H7 (cell line): ENCODE measurements around the gene SERINC5. TPM values are rescaled to one million over a fixed set of nuclear protein-coding genes. Genes with fewer than 3 reads are reported as not detected.
"Not testable (repeated sequence)": the region's sequence is repeated elsewhere in the genome, so short reads cannot be mapped to it uniquely, and the experiment has no call there.

Source experiments
- DNase-seq: peaks from one replicate; pipeline ENCODE4 v3.0.0; 2012
- H3K27me3 ChIP-seq: 2 replicates; pipeline ENCODE4 v1.6.0; 2011; ENCODE audit warnings: mild to moderate bottlenecking, low read length; ENCODE audit not compliant: control insufficient read depth, insufficient read depth
- H3K36me3 ChIP-seq: replicated peaks from 2 replicates; pipeline ENCODE4 v1.5.1; 2011; ENCODE audit warnings: low read length; ENCODE audit not compliant: control insufficient read depth, insufficient read depth
- H3K4me3 ChIP-seq: 2 replicates; pipeline ENCODE4 v1.5.1; 2011; ENCODE audit warnings: low read depth, mild to moderate bottlenecking, control low read depth, low read length, moderate library complexity; ENCODE audit not compliant: insufficient read depth
- total RNA-seq: library from RNA; depleted of rRNA; stranded (reverse); fragments of >200 nt; shearing (Covaris generic); gene quantifications from 2 replicates; pipeline ENCODE4 v1.2.3, GENCODE V29; 2014

SERINC5 gene
- total RNA-seq, 1 experiment from 2014 or later = 40.7 TPM

DNA sequence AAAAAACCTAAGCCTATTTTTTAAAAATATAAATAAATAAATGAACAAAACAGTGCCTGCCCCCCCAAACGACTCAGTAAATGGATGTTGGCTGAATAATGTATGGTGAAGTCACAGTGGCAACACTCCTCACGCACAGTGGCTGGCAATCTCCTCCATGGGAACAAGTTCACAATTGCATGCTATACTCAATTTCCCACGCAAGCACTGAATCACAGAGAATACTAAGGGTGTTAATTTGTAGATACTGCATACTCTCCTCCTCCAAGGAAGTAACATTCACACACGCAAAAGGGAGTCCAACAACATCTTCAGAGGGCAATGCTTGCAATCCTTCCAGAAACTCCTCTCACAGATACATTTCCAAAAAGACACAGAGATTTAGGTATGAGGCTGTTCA, 47.5 kb downstream of the SERINC5 start:
- Histone ChIP-seq H3K36me3 (peaks cover 1% of the 10 kb centered on the region; the same call in 1 of the 2 replicates), H3K27me3 (no peaks in the 10 kb centered on the region), H3K4me3 (no peak overlapping the region)
- no peak for DNase-seq

DNA sequence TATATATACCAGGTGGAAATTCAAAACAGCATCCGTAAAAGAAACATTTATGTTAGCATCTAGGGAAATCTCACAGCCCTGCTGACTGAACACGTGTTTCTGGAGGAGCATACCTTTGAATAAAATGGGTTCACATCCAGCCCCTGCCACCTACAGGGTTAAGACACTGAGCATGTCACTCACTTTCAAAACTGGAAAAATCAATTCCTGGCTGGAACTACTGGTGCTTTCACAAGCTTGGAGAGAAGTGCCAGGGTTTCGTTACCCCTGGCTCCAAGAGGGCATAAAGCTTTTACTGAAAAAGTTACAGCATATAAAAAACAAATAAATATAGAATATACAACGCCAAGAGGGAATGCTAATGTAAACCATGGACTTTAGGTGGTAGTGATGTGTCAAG, 48.0 kb downstream of the SERINC5 start:
- no peak overlapping the region for H3K4me3 ChIP-seq
- no peaks in the 10 kb centered on the region for H3K27me3 ChIP-seq
- H3K36me3 ChIP-seq = peaks cover 1% of the 10 kb centered on the region; the same call in 1 of the 2 replicates
- no peak for DNase-seq

DNA sequence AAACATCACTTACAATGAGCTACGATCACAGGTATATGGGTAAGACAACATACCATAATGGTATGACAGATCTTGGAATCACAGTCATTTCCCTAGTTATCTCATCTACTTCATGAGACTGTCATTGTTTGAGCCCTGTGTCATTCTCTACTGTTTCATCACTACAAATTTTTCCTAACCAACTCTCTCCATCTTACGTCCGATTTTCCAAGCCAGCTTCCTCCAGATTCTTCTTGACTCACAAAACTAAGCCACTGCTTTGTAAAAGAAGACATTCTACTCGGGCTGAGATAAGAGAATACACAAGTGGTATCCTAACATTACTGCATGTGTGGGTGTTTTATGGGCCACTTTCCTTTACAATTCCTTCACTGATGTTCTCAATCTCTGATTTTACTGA, 49.6 kb downstream of the SERINC5 start:
- Histone ChIP-seq H3K27me3 (no peaks in the 10 kb centered on the region), H3K36me3 (peaks cover 5% of the 10 kb centered on the region), H3K4me3 (no peak overlapping the region)
- DNase-seq = no peak

DNA sequence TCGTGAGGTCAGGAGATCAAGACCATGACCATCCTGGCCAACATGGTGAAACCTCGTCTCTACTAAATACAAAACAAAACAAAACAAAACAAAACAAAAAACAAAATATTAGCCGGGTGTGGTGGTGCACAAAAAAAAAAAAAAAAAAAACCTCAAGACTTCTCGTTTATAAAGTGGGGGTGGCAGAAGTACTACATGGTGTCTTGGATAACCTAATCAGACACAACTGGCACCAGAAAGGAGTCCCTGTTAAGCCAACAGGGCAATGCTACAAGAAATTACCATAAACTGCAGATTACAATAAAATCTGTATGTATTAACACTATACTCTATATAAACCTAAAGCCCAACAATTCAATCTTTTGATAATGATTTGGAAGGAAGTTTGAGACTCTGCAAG, 50.0 kb downstream of the SERINC5 start:
- DNase-seq = no peak
- Histone ChIP-seq H3K27me3 (no peaks in the 10 kb centered on the region), H3K36me3 (peaks cover 6% of the 10 kb centered on the region), H3K4me3 (no peak overlapping the region)

DNA sequence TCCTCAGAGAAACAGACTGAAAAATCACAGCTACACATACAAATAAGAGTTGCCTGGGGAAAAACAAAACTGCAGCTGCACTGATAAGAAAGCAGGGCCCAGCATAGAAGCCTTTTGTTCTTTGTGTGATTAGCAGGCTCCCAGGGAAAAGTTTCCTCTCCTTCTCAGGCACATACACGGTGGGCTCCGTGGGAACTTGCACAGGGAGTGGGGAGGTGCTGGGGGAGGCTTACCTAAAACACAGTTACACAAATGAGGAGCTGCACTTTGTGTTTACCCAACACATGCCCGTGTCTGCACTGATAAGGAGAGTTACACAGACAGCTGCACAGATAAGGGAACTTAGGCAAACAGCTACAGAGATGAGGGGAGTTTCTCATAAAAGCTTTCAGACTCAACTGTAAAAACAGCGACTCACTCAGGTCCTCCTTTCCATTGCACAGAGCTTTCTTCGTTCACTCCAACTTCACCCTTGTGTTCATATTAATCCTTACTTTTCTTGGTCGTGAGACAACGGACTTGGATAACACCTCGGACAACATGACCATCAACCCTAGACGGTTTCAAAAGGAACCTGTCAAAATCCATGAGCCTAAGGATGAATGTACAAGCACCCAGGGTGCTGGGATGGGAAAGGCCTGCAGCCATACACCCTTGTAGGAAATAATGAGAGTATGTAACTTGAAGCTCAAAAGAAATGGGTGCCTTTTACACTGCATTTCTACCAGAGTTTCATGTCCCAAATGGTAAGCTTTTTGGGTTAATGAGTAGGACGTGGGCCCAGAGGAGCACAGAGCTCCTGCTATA, 50.8 kb downstream of the SERINC5 start:
- Histone ChIP-seq H3K27me3 (no peaks in the 10 kb centered on the region), H3K4me3 (no peak overlapping the region), H3K36me3 (peaks cover 6% of the 10 kb centered on the region)
- DNase-seq = no peak

DNA sequence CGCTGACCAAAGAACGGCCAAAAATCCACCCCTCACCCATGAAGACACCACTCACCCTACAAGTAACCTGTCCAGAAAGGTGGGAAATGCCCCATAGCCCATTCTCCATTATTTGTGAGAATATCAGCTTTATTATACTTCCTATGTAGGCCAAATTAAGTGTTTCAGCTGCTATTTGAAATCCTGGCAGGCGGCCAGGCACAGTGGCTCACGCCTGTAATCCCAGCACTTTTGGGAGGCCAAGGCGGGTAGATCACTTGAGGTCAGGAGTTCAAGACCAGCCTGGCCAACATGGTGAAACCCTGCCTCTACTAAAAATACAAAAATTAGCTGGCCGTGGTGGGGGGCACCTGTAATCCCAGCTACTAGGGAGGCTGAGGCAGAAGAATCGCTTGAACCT, 54.1 kb downstream of the SERINC5 start:
- not testable (repeated sequence) for H3K27me3 ChIP-seq, H3K36me3 ChIP-seq, H3K4me3 ChIP-seq, DNase-seq

DNA sequence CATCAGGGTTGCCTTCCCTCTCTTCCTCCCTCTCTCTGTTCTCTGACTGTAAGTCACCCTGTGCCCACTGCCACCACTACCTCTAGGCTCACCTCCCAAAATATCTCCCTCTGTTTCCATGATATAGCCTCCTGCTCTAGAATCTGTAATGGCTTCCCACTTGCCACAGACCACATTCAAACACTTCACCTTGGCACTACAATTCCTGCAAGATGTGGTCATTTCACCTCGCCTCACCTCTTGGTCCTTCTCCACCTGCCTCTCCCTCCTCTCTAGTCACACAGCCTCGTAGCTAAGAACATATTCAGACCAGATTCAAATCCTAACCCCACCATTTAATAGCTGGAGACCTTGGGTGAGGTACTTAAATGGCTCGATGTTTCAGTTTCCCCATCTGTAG, 56.9 kb downstream of the SERINC5 start:
- Histone ChIP-seq H3K27me3 (no peaks in the 10 kb centered on the region), H3K4me3 (no peak overlapping the region), H3K36me3 (peaks cover 6% of the 10 kb centered on the region)
- no peak for DNase-seq

DNA sequence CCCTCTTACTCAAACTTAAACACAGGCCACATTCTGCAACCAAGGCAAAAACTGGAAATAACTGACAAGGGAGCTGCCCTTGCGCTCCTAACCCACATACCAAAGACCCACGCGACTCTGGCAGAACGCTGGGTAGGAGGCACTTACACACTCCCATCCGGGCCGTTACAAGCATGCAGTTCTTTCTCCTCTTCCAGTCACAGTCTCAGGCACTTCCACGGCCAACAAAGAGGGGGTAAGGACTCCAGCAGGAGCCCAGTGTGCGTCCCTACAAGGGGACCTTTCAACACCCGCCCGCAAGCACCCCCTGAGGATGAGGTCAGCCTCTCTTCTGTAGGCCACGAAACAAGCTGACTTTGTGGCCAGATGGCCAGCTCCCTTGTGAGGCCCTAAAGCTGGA, 57.4 kb downstream of the SERINC5 start:
- DNase-seq = no peak
- H3K4me3 ChIP-seq = no peak overlapping the region
- H3K27me3 ChIP-seq = no peaks in the 10 kb centered on the region
- peaks cover 5% of the 10 kb centered on the region for H3K36me3 ChIP-seq

DNA sequence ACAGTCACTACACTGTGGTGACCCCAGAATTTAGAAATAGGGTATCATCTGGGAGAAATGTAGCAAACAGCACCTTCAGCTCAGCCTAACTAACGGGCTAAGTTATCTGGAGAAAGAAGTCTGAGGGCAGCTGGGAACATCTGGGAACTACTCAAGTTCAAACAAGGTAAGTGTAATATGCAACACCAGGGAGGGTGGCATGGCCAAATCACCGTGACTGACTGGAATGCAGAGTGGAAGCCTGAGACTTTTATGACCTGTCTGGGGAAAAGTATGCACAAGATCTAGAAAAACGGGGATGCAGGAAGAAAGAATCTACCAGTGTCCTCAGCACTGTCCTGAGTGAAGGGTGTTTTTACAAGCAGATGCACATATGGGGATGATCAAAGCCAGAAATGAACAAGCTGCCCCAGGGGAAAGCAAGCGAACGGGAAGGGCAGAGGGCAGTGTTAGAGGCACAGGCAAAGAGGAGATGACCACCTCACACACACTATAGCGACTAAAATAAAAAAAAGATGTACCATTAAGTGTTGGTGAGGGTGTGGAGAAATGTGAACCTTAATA, 59.9 kb downstream of the SERINC5 start:
- H3K27me3 ChIP-seq = no peaks in the 10 kb centered on the region
- H3K36me3 ChIP-seq = no peaks in the 10 kb centered on the region; the same call in 1 of the 2 replicates
- no peak for DNase-seq
- no peak overlapping the region for H3K4me3 ChIP-seq

DNA sequence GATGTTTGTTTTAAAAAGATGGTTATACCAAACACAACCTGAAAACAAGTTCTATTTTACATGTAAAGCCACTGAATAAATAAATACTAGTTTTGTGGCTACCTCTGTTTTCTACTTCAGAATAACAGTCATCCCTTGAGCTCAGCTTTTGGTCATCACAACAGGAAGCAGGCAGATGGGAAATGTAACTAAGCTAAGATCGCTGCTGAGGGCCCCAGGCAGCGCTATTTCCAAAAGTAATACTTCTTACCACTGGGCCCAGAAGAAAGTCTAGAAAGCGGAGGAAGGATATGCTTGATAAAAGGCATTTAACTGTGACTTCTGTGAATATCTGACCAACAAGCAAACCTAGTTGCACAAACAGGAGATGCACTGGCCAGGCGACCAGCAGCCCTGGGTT, 61.4 kb downstream of the SERINC5 start:
- DNase-seq = no peak
- Histone ChIP-seq H3K27me3 (no peaks in the 10 kb centered on the region), H3K36me3 (no peaks in the 10 kb centered on the region; the same call in 1 of the 2 replicates), H3K4me3 (no peak overlapping the region)

DNA sequence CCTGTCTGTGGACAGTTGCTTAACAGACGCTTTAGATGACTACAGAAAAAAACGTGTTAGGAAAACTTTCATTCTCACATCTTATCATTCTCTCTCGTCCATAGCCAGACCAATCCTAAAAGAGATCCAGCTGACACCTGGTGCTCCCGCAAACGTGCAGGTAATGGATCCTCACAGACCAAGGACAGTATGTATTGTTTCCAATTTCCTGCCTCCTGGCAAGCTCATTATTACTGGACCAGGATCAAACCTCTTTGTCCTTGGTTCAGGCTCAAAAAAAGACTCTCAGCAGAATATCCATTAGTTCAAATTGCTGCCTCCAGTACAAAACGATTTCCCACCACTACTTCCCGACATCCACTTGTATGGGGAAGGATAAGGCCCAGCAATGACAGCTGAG, 62.4 kb downstream of the SERINC5 start:
- H3K27me3 ChIP-seq = no peaks in the 10 kb centered on the region
- H3K36me3 ChIP-seq = no peaks in the 10 kb centered on the region; the same call in 1 of the 2 replicates
- DNase-seq = no peak
- H3K4me3 ChIP-seq = no peak overlapping the region

DNA sequence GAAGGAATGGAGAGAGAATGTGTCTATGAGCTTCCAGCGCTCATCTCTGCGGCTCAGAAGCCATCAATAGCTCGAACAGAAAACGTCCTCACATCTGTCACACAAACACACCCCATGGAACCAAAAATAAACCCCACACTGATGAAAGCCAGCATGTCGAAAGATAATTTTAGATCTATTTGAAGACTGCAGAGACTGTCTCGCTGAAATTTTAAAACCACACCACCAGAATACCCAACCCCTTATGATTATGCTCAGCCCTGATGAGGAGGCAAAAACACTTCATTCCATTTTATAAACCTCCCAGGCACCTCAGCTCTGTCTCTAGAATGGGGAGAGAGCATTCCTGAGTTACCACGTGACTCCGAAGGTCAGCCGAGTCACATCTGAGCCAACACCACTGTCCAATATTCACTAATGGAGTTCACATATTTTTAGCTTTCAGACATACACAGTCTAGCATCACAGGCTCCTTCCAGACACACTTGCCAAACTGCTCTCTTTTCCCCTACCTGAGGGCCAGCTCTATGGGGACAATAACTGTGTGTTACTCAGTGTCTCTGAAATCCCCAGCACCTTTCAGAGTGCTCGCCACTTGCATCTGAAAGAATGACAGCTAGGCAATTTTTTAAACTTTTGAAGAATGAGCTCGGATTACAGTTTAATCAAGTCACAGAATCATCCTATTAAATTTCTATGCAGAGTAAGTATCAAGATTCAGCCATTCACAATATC, 63.2 kb downstream of the SERINC5 start:
- Histone ChIP-seq H3K36me3 (no peaks in the 10 kb centered on the region; the same call in 1 of the 2 replicates), H3K4me3 (no peak overlapping the region), H3K27me3 (no peaks in the 10 kb centered on the region)
- no peak for DNase-seq

DNA sequence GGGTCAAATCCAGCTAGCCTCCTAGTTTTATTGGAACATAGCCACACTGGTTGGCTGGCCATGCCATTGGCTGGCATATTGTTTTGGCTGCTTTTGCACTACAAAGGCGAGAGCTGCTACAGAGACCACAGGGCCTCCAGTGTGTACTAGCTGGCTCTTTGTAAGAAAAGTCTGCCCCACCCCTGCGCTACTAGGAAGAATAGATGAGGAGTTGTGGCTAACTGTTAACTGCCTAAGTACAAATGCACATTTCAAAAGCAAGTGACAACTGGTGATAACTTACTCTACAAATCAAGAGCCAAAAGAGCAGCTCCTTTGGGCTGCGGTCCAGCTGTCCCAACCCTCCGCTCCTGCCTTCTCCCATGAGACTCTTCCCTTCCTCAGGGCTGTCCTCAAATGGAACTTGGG, 63.9 kb downstream of the SERINC5 start:
- Histone ChIP-seq H3K4me3 (no peak overlapping the region), H3K27me3 (no peaks in the 10 kb centered on the region), H3K36me3 (no peaks in the 10 kb centered on the region)
- DNase-seq = no peak

DNA sequence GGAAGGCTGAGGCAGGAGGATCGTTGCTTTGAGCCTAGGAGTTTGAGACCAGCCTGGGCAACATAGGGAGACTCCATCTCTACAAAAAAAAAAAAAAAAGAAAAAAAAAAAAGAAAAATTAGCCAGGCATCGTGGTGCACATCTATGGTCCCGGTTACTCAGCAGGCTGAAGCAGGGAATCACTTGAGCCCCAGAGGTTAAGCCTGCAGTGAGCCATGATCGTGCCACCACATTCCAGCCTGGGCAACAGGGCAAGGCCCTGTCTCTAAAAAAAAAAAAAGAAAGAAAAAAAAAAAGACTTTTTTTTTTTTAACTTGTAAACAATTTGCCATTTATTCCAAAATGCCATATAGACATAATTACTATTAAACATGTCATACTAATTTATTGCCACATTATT, 64.5 kb downstream of the SERINC5 start:
- no peaks in the 10 kb centered on the region for H3K27me3 ChIP-seq
- no peak overlapping the region for H3K4me3 ChIP-seq
- no peak for DNase-seq
- no peaks in the 10 kb centered on the region for H3K36me3 ChIP-seq

DNA sequence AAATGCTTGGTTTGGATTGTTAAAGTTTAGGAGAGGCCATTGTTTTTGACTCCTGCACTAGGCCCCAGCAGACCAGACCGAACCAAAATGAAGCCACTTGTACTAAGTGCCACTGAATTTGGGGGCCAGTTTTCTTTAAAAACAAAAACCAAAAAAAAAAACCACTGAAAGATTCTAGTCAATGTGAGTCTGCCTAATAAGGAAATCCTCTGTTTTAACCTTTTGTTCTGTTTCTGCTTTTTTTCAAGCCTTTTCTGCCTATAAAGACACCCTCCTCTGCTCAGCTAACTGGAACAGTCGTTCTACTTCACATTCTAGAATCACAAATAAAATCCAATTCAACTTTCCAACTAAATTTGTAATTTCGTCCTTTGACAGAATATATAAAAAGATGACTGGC, 64.9 kb downstream of the SERINC5 start:
- no peak for DNase-seq
- Histone ChIP-seq H3K27me3 (no peaks in the 10 kb centered on the region), H3K4me3 (no peak overlapping the region), H3K36me3 (no peaks in the 10 kb centered on the region)
